Measurements from ENCODE around the gene MRPL11. TPM values are rescaled to one million over a fixed set of nuclear protein-coding genes. Genes with fewer than 3 reads are reported as not detected.

Gene MRPL11
- total RNA-seq, 1 donor from 2014 or later = 40.7 TPM

- peak; percentile 87 for DNase-seq
Measured at GRCh38 chr11:66386171-66387069, 52.2 kb downstream of the MRPL11 start.

Other genes starting within 250 kb of the MRPL11 start
- gene KLC2, start 181.1 kb downstream of the MRPL11 start, total RNA-seq = 18.0 and 18.5 TPM in 2 replicates
- 77.8 and 196 TPM in 2 replicates for gene RAB1B, start 170.2 kb downstream of the MRPL11 start, total RNA-seq
- gene CNIH2, start 160.7 kb downstream of the MRPL11 start, total RNA-seq = not detected in 2 replicates
- gene YIF1A, start 149.7 kb downstream of the MRPL11 start, total RNA-seq = 111 and 159 TPM in 2 replicates
- not detected in 2 replicates for gene TMEM151A, start 147.0 kb downstream of the MRPL11 start, total RNA-seq
- gene CD248, start 121.8 kb downstream of the MRPL11 start, total RNA-seq = 0.23 and 0.68 TPM in 2 replicates
- 4.8 and 6.7 TPM in 2 replicates for gene RIN1, start 102.4 kb downstream of the MRPL11 start, total RNA-seq
- 65.7 and 71.8 TPM in 2 replicates for gene BRMS1, start 93.7 kb downstream of the MRPL11 start, total RNA-seq
- 25.8 and 28.1 TPM in 2 replicates for gene B4GAT1, start 91.2 kb downstream of the MRPL11 start, total RNA-seq
- gene SLC29A2, start 67.1 kb downstream of the MRPL11 start, total RNA-seq = 1.2 and 2.3 TPM in 2 replicates
- gene NPAS4, start 17.8 kb downstream of the MRPL11 start, total RNA-seq = not detected in 2 replicates
- gene PELI3, start 28.1 kb upstream of the MRPL11 start, total RNA-seq = 3.7 and 4.9 TPM in 2 replicates
- gene DPP3, start 41.6 kb upstream of the MRPL11 start, total RNA-seq = 50.5 and 71.7 TPM in 2 replicates
- gene BBS1, start 71.8 kb upstream of the MRPL11 start, total RNA-seq = 28.6 and 36.8 TPM in 2 replicates
- gene ZDHHC24, start 107.2 kb upstream of the MRPL11 start, total RNA-seq = 26.2 and 33.0 TPM in 2 replicates
- under 0.01 and 0.14 TPM in 2 replicates for gene ACTN3, start 108.1 kb upstream of the MRPL11 start, total RNA-seq
- 27.8 and 63.5 TPM in 2 replicates for gene CTSF, start 129.8 kb upstream of the MRPL11 start, total RNA-seq
- 0.17 and 0.28 TPM in 2 replicates for gene CCDC87, start 154.2 kb upstream of the MRPL11 start, total RNA-seq
- gene CCS, start 154.3 kb upstream of the MRPL11 start, total RNA-seq = 27.2 and 33.5 TPM in 2 replicates
- 29.3 and 44.7 TPM in 2 replicates for gene RBM14, start 177.8 kb upstream of the MRPL11 start, total RNA-seq
- 125 and 157 TPM in 2 replicates for gene RBM4, start 199.9 kb upstream of the MRPL11 start, total RNA-seq
- 24.2 and 28.4 TPM in 2 replicates for gene RBM4B, start 239.0 kb upstream of the MRPL11 start, total RNA-seq